22Rv1 (cell line): Measurements from ENCODE around the gene KNDC1.

Experiments
- CTCF ChIP-seq: fragments of 450-650 bp; IDR thresholded peaks from 2 replicates; pipeline ENCODE4 v1.5.1; 2017; ENCODE audit warnings: mild to moderate bottlenecking
- ZFX ChIP-seq: fragments of 450-650 bp; IDR thresholded peaks from 2 replicates; pipeline ENCODE4 v1.6.1; 2017; ENCODE audit warnings: antibody characterized with exemption, borderline replicate concordance

GRCh38 chr10:133128126-133129070 is 31.6 kb upstream of the KNDC1 start:
- TF ChIP-seq CTCF (no peak), ZFX (no peak)
